Measurements from ENCODE around the gene SLC2A2.

DNA sequence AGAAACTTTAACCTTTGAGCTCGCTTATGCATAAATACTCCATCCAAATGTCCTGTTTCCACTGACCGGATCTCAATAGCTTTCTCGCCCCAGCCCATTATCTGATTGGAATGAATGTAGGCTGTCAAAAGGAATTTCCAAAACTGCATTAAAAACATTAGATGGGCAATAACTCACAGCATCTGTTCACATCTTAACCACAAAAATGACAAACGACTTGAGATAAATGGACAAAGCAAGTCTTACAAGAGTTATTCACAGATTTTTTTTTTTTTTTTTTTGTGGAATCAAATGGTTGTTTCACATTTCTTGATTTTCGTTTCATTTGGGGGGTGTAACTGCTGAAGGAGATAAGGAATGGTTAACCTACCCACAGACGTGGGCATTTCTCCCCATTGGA is 39.7 kb upstream of the SLC2A2 start:
- TF ChIP-seq, protein P1, sequence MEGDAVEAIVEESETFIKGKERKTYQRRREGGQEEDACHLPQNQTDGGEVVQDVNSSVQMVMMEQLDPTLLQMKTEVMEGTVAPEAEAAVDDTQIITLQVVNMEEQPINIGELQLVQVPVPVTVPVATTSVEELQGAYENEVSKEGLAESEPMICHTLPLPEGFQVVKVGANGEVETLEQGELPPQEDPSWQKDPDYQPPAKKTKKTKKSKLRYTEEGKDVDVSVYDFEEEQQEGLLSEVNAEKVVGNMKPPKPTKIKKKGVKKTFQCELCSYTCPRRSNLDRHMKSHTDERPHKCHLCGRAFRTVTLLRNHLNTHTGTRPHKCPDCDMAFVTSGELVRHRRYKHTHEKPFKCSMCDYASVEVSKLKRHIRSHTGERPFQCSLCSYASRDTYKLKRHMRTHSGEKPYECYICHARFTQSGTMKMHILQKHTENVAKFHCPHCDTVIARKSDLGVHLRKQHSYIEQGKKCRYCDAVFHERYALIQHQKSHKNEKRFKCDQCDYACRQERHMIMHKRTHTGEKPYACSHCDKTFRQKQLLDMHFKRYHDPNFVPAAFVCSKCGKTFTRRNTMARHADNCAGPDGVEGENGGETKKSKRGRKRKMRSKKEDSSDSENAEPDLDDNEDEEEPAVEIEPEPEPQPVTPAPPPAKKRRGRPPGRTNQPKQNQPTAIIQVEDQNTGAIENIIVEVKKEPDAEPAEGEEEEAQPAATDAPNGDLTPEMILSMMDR (IDR thresholded peaks at IDR 0.05): no peak
- TF ChIP-seq POLR2A (IDR thresholded peaks at IDR 0.05): no peak
